RWPE1 (cell line): ENCODE measurements around the gene WDFY4.

Experiments
- CTCF ChIA-PET: fragments of 350-600 bp; sonication (Branson Sonifier 250); formaldehyde crosslinking; extraction: SDS; loops from one replicate; lab custom pipeline; 2021; lab: Yijun Ruan, JAX
- POLR2A ChIA-PET: fragments of 400-600 bp; formaldehyde crosslinking; extraction: SDS; loops from one replicate; lab custom pipeline; 2020; ENCODE audit warnings: antibody characterized with exemption; ENCODE audit not compliant: low non-redundant PET; lab: Yijun Ruan, JAX
- DNase-seq: peaks from one replicate; pipeline ENCODE4 v3.0.0; 2012; ENCODE audit warnings: low spot score
- H3K27ac ChIP-seq: fragments of 450-650 bp; 2 replicates; pipeline ENCODE4 v1.5.1; 2017
- CTCF ChIP-seq: fragments of 450-650 bp; conservative IDR thresholded peaks from 2 replicates; pipeline ENCODE4 v1.5.1; 2017; ENCODE audit warnings: low read depth, mild to moderate bottlenecking

WDFY4 gene

GRCh38 chr10:48683868-48684267 is 805 bp upstream of the WDFY4 start:
- TF ChIP-seq CTCF, result no peak
- no peak overlapping the region for H3K27ac ChIP-seq
- POLR2A ChIA-PET, result no interaction called here
- DNase-seq, result no peak
- CTCF ChIA-PET, result interaction anchor here (0.5 to 0.6 kb wide), 2 partner anchors 19 to 252 kb away, joined by 3 to 4 read pairs; no protein-coding TSS in a partner anchor

DNA sequence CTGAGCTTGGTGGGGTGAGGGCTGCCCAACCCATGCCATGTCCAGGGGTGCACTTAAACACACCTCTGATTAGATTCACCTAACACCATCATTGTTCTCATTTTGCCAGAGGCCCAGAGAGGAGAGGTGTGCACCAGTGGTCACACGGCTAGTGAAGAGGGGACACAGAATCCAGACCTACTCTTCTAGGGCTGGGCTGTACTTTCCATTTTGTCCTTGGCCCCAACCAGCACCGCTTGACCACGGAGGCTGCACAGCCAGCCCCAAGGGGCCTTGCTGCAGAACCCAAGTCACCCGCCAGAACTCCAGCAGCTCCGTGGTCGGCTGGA is 246 bp upstream of the WDFY4 start:
- no peak overlapping the region for H3K27ac ChIP-seq
- ChIA-PET POLR2A (no interaction called here), CTCF (no interaction called here)

DNA sequence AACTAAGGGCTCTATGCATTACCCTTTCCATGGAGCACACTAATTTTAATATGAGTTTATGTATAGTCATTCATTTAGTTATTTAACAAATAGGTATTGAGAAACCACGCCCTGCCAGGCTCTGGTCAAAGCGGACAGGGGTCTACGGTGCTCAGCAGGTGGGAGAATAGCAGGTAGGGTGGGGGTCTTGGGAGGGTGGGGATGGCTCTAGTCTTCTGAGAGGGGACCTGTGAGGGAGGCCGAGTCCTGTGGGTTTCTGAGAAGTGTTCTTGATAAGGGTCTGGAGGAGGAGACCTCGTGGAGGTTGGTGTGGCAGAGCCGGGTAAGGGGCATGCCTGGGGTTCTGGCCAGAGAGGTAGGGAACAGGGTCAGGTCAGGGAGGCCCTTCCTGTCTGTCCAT is 1.1 kb downstream of the WDFY4 start:
- ChIA-PET CTCF (no interaction called here), POLR2A (no interaction called here)
- no peak for DNase-seq
- no peak for TF ChIP-seq CTCF
- H3K27ac ChIP-seq, result no peak overlapping the region

More for the DNA sequence above, 246 bp upstream of the WDFY4 start:
- DNase-seq, result no peak
- no peak for TF ChIP-seq CTCF

DNA sequence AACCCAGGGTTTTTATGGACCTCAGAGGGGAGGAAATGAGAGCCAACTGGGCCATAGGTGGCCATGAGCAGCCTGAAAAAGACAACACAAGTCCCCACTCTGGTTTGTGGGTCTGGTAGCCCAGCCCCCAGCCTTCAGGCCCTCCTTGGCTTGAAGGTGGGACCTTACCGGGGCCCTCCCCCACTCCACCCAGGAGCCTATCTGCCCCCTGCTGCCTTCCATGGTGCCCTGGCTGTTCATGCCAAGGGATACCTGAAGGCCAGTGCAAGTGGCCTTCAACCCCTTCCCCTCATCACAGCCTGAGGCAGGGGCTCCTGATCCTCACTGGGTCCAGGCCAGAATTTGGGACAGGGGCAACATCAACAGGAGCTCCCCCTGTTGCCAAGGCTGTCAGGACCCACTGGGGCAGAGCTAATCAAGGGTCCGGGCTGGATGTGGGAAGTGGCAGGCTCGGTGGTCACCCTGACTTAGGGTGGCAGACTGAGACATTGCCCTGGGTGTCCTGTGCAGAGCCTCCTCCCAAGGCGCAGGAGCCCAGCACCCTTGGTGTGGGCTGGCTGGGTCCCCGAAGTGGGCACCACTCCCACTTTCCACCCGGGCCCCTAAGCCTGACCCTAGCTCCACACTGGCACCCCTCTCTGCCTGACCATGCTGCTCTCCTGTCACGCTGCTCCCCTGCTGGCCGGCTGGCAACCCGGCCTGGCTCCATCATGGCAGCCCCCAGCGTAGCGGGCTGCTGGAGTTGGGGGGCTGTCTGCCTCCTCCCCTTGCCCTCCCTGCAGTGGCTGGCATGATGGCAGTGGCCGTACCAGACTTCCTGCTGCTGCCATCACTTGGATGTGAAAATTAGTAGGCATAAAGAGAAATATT is 6.4 kb downstream of the WDFY4 start:
- TF ChIP-seq CTCF, result no peak
- ChIA-PET CTCF (interaction anchor here (0.7 kb wide), 1 partner anchor 32 kb away, joined by 3 read pairs; no protein-coding TSS in a partner anchor), POLR2A (no interaction called here)
- H3K27ac ChIP-seq, result no peak overlapping the region
- no peak for DNase-seq

DNA sequence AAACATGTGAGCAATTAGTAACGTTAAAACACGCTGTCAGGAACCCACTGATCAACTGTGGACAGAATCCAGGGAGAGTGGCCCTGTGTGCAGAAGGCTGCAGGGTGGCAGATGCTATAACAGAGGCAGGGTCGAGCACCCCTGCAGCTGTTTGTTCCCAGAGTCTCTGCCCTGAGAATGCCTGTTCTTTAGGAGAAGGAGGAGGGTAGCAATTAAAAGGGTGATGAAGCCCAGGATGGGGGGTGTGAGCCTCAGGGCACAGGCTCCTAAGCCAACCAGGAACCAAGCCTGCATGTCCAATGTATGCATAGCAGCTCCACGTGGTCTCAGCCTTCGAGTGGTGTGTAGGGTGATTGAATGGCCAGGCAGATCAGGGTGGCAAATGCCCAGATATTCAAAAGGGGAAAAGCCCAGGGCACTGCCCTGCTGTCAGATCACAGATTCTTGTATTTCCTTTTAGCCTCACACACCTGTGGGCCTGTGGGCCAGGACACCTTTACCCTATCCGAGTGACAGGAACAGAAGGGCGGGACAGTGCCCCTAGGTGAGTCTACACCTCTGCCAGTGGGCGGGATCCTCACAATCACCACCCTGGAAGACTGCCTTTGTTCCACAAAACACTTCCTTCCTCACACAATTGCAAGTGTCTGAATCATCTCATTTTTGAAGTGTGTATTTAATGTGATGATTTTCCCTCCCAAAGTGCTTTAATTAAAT is 7.3 kb downstream of the WDFY4 start:
- no peak overlapping the region for H3K27ac ChIP-seq
- CTCF ChIA-PET, result no interaction called here
- TF ChIP-seq CTCF, result no peak
- POLR2A ChIA-PET, result no interaction called here
- DNase-seq, result no peak

- ChIA-PET POLR2A (no interaction called here), CTCF (interaction anchor here (1.0 kb wide), 1 partner anchor 34 kb away, joined by 5 read pairs; no protein-coding TSS in a partner anchor)
- no peak for DNase-seq
- no peak for TF ChIP-seq CTCF
- H3K27ac ChIP-seq, result no peak overlapping the region
These were observed 8.1 kb downstream of the WDFY4 start for GRCh38 chr10:48692748-48693147.
